Cortex of kidney (tissue), 1 donor: ENCODE measurements around the gene FKBP1A.

Source experiments
- DNase-seq: peaks from one replicate; lab custom pipeline; 2025; lab: John Stamatoyannopoulos, UW

Gene FKBP1A

DNA sequence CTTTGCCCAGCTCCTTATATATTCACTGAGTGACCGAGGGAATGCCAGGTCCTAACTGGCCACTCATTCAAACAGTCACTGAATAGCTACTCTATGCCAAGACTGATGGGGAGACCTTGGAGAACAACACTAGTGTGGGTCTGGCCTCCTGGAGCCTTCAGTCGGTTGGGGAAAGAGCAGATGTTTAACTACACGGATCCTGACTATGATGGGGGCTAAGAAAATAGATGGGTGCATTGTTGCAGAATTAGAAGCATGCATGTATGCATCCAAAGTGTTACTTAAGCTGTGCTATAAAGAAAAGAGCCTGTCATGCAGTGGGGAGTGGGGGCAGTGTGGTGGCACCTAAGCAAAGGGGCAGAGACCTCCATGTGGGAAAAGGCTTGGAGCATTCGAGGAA, 6.5 kb downstream of the FKBP1A start:
- DNase-seq, result no peak

DNA sequence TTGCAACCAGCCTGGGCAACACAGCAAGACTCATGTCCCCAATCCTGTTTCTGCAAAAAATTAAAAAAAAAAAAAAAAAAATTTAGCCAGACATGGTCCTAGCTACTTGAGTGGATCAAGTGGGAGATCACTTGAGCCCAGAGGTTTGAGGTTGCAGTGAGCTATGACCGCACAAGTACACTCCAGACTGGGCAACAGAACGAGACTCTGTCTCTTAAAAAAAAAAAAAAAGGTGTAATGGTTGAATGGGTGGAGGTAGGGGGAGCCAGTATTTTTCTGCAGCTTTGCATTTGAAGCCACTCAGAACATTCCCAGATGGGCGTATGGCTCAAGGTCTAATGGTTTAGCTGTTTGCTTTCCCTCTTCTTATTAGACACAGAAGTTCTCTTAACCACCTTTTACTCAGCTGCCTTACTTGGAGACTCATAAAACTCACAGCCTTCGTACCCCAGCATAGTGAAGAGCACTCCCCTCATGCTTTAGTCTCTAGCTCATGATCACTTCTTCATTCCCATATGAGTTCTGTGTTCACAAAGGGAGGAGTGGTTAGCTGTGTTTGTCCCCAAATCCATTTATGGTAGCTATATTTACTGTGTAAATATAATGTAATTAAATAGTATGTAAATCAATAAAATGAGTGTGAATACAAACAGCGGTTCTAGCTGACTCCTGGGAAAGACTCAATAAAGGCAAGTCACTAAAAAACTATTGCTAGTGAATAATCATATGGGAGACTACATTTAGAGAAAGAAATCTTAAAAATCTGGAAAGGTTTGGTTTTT, 9.0 kb downstream of the FKBP1A start:
- no peak for DNase-seq

DNA sequence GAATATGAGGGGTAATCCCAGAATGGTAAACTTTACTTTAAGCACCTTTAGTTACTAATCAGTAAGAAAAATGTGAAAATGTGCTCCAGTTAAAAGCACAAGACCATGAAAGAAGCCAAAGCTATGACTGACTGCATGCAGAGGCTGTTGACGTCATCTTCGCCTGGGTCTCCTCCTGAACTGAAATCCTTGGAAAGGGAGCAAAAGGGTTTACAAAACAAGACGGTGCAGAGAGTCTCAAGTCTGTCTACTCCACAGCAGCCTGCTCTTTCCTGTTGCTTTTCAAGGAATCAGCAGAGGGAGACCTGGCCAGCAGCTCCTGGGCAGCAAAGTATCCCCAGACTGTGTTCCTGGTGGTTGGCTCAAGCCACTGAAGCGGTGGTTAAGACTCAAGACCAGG, 10.2 kb downstream of the FKBP1A start:
- DNase-seq, result no peak

DNA sequence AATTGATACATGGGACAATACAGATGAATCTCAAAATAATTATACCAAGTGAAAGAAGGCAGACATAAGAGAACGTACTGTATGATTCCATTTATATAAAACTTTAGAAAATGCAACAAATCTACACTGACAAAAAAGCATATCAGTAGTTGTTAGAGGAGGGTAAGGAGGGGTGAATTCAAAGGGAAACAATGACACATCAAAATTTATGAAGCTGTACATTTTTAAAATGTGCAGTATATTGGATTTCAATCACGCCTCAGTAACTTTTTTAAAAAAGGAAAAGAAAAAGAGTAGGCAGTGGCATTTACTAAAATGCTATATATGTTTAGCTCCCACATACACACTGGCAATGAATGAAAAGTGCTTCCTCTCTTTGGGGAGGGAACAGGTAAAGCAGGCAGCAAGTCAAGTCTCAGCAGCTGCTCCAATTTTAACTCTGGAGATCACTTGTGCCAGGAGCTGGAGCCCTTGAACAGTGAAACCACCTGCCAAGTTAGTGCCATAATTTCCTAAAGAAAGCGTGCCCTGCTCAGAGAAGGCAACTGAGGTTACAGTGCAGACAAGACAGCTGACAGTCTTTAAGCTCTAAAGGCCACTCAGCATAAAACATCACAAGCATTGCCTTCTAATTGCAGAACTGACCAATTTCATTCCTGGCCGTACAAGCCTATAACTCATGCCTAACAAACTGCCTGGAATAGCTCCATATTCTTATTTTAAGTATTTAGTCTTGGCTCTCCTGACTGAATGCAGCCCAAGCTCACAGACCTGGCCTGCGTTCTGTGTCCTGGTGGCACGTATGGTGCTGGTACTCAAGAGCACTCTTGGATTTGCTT, 10.9 kb downstream of the FKBP1A start:
- DNase-seq, result no peak

DNA sequence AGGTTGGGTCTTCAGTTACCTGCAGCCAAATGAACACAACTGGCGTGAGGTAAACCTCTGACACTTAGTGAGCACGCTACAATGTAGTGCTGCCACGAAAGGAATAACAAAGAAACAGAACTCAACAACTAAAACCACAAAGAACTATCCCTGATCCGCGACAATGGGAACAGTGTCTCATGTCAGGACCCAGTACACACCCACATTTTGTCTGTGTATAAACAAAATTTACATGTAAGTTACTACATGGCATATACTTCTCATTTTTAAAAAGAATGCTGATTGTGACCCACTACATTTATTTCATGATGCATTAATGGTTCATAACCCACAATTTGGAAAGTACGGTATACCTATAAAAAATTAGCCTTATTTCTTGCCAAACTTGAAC, 14.1 kb downstream of the FKBP1A start:
- no peak for DNase-seq

DNA sequence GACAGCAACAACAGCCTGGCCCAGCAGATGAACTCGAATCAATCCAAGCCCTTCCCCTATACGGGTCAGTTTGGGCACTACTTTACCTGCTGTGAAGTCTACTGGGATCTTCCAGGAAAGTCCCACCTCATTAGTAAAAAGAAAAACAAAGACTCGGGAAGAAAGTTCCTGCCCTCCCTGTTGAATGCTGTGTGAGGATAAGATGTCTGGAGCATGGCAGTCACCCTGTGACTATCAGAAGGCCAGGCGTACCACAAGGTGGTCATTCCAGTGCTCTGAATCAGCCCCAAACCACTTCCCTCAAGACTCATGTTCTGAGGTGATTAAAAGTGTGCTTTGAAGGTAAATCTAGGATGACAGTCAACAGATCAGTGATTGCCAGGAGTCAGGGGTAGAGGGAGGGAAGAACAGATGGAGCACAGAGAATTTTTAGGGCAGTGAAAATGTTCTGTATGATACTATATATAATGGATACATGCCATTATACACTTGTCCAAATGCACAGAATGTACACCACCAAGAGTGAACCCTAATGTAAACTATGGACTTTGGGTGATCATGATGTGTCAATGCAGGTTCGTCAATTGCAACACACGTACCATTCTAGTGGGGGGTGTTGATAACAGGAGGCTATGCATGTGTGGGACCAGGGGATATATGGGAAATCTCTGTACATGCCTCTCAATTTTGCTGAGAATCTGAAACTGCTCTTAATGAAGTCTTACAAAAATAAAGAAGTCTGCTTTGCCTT, 14.7 kb downstream of the FKBP1A start:
- DNase-seq, result no peak

DNA sequence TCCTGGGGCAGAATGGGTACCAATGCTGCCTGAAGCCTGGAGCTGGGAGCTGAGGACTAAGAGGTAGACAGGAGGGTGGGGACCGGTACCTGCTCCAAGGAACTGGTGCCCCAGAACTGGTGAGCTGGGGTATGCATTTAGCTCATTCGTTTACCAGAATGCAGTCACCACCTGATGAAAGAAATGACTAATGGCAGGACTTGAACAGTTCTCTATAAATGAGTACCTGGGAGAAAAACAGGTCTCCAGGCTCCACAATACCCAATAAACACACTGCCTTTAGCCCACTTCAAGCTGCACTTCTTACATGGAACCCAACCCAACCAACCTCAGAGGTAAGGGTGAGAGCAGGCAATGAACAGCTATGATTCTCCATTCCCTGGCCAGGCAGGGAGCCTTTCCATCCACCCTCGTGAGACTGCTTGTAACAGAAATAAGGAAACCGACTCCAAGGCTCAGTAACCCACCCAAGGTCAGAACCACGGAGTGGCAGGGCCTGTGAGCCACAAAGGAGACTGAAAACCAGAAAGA, 15.4 kb downstream of the FKBP1A start:
- no peak for DNase-seq

DNA sequence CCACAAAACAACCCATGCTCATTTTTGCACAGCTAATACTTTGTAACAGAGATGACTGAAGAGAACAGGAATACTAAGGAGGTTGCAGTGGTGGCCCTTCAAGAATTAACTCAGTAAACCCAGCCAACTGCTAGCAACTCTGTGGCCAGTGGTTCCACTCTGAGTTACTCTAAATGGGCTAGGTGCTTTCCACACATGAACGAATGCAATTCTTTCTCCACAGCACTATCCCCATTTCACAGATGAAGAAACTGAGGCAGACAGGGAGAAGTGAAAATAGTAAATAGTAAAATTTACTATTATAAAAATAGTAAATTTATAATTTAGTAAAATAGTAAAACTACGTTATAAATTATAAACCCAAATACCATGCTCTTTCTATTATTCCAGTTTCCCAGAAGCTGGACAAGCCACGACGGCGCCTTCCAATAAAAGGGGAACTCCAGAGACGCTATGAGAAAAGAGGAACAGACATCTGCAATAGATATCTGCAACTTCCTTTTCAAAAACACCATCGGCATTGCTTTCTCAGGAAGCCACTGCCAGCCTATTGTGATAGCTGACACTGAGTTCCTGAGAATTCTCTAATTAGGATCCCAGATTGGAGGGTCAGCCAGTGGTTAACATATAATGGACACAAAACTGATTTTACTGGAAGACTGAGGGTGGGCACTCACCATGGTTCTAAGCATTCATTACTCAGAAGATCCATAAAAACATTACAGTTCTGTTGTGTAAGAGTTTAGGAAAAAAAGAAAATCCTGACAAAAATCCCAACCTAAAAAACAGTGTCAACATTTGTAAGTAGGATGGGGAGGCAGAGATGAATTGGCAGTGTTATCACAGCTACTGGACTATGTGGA, 16.2 kb downstream of the FKBP1A start:
- DNase-seq, result no peak

DNA sequence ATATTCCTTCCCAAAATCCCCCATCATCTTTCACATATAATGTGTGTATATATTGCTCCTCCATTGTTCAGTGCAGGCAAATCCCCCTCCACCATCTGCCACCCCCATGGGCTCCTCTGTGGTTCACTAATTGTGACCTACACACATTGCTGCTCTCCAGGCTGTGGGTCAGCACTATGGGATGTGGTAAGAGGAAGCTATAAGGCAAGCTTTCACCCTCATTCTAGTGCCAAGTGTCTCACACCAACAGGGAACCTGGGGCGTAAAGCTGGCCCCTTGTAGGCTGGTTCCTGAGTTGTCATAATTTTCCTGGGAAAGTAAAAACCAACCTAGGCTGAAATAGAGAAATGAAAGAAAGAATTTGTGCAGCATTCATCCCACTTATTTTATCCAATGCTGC, 16.8 kb downstream of the FKBP1A start:
- DNase-seq, result no peak

DNA sequence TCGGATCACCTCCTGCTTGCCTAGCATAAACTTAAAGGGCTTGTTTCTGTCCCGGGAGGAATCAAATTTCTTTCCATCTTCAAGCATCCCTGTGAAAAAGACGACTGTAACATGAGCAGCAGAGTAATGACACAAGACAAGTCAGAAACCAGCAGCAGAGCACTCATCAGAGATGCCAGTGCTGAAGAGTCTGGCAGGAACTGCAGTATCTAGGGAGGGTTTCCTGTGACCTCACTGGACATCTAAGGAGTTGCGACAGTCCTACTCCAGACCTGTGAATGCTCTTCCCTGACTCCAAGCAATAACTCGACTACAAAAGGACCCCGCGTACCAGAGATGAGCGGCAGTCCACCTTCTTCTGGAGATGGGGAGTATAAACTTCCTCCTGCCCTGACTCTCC, 17.3 kb downstream of the FKBP1A start:
- DNase-seq, result no peak

DNA sequence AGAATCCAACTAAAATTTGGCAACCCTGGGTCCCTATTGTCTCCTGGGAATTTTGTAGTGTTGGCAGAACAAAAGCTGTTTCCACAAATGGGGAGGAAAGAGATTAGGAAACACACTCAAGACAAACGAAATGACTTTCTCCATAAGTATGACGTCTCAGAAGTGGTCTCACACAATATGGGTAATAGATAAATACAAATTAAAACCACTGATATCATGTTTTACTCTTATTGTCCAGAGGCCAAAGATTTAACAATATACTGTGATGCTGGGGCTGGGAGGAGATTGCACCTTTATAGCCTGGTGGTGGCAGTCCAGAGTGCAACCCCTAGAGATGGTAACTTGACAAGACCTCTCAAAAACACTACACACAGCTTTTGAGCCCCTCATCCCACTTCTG, 18.6 kb downstream of the FKBP1A start:
- DNase-seq, result no peak

DNA sequence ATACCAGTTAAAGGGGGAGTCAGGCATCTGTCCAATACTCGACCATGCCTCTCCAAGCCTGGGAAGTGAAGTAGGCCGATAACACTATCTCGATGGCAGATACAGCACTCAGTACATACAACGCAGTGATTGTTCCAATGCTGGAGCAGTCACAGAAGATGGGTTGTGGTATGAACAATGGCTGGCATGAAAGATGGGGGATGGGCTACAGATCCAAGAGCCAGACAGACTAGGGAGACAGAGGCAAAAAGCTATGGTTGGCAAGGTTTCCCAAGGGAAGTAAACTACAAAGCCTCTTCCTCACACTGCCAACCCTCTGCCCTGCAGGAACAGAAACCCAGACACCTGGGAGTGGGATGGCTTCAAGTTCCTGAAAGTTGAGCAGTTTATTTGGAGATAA, 19.2 kb downstream of the FKBP1A start:
- no peak for DNase-seq

DNA sequence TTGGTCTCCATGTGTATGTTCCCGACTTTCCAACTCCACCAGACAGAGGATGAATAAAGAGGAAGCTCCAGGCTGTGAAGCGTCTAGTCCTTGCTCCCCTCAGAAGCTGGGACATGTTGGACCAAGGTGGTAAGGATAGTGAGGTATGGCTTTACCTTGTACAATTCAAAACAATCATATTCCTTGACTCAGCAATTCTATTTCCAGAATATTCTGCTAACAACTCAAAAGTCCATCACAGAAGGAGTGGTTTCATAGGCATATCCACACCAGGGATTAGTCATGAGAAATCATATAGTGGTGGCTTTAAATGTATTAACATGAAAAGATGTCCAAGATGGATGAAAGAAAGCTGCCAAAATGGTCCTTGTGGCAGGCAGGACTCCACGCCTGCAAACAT, 19.8 kb downstream of the FKBP1A start:
- DNase-seq, result no peak

DNA sequence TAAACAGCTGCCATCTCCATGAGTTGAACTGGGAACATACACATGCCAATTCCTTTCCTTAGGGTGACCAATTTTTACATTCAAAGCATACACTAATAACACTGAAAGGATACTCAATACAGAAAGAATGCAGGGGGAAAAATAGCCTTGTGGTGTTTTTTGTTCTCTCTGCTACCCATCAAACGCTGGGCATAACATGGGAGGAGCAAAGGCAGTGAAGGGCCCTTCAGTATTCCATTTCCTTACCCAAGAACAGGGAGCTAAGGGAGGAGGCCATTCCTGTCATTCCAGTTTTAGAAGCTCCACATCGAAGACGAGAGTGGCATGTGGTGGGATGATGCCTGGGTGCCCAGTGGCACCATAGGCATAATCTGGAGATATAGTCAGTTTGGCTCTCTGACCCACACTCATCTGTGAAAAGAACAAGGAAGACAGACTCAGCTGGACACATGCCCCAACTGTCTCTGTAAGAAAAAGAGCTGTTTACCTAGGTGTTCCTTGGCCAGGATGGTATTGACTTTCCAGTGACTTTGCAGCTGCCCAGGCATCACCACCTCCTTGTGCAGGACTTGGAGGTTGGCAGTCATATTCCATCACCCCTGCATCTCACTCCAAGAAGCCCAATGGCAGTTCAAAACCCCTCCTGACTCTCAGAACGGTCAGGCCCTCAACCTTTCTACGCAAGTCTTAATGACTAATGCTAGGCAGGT, 20.9 kb downstream of the FKBP1A start:
- no peak for DNase-seq

DNA sequence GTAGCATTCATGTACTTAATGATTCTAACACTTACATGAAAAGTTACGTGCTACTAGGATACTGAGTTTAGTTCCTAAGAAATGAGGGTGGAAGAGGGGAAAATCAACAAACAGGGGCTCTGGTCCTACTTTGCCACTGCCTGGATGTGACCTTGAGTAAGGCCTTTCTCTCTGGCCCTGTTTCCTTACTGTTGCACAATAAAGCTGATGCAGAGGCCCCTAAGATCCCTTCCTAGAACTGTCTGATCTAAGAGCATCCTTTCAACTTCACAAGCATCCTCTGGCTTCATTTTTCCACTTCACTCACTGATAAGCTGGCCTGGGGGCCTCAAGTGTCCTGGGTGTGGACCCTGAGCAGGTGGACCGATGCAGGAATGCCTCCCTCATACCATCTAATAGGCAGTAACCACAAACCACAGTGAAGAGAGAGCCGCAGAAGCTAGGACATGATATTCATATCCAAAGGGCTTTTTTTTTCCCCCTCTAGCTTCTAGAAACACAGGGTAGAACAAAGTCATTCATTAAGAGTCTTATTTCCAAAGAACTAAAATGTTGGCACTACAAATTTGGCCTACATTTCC, 21.6 kb downstream of the FKBP1A start:
- no peak for DNase-seq

DNA sequence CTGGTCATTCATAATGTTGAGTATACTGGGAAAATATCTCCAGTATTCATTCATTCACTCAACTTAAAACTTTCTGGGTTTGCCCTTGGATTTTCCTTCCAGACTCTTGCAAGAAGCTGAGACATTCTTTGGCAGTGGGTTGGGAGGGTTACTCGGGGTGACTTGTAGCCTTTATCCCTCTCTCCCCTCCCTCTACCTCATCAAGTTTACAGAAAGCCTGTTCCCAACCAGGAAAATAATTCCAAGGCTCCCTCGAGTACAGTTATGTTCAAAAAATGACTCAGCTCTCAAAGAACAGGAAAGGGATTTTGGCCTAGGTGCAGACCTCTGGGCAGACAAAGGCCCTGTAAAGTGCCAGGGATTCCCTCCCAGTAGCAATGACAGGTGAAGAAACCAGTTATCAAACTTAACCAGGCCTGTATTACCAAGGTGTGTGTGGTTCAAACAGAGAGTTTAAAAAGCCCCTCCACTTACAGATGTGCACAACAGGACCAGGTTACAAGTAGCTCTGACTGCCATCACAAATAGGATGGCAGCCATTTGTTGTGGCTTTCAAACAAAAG, 22.2 kb downstream of the FKBP1A start:
- DNase-seq, result no peak

DNA sequence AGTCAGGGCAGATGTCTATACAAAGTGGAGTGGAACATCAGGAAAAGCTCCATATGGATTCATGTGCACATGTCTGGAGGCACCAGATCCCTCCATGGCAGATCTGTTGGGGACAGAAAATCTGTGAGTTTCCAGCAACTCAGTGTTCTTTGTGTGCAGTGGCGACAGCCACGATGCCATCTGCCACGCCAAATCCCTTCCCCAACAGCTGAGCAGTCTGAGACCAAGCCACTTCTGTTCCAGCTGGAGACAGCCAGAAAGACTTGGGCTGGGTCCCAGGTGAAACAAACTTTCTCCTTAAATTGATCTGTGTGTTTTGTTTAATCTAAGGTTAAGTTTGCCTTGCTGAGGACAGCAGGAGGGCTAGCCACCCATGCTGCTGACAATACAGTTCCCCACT, 22.9 kb downstream of the FKBP1A start:
- no peak for DNase-seq

DNA sequence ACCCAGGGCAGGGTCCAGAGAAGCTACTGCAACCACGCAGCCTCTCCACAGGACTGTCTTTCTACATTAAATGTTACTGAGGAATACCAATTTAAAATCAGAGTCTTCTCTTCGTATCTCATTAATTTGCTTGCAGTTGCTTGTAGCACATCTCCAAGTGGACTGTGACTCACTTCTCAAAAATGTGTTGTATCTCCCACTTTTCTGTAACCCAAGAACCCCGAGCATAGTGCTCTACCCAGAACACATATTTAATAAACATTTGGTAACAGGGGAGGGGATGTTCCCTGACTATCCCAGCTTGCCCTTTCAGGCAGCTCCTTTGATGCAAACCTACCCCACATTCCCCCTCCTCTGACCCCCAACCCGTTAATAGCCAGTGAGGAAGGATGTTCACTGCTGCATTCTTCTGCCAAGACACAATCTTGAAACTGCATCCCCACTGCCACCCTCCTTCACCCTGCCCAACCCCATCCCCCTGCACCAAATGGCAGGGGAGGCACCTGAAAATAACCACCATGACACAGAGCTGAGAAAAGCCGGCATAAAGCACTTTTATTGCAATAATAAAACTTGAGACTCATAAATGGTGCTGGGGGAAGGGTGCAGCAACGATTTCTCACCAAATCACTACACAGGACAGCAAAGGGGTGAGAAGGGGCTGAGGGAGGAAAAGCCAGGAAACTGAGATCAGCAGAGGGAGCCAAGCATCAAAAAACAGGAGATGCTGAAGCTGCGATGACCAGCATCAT, 24.2 kb downstream of the FKBP1A start:
- DNase-seq, result no peak

DNA sequence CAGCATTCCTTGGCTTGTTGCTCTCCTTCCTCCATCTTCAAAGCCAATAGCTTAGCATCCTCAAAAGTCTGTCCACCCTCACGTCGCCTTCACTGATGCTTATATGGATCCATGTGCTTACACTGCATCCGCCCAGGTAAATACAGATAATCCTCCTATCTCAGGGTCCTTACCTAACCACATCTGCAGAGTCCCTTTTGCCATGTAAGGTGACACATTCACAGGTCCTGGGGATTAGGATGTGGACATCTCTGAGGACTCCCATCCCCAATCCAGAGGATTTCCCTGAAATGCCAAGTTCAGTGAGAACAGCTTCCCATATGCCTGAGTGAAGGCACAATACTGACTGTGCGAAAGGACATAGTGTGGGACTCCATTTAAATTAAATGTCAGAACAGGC, 25.4 kb downstream of the FKBP1A start:
- no peak for DNase-seq
